Thoracic aorta (tissue), 2 donors: ENCODE measurements around the gene SLC24A1. TPM values are rescaled to one million over a fixed set of nuclear protein-coding genes. Genes with fewer than 3 reads are reported as not detected.

ENCODE experiments used
- ATAC-seq: fragments of 150-250 bp; one replicate; pipeline ENCODE4 v1.8.0; 2017; ENCODE audit warnings: low read depth; ENCODE audit not compliant: insufficient number of reproducible peaks, low FRiP score
- DNase-seq: peaks from one replicate; pipeline ENCODE4 v3.0.0-alpha.2; 2020; ENCODE audit warnings: low spot score
- H3K27ac ChIP-seq, 2 donors: fragments of 200-600 bp; sonication (generic); 1 replicate in 1 of 2; 2 replicates in 1 of 2; pipeline ENCODE4 v1.5.1; 2016; ENCODE audit warnings: mild to moderate bottlenecking in 2 of 2, moderate library complexity in 2 of 2
- H3K27me3 ChIP-seq: fragments of 200-600 bp; sonication (generic); replicated peaks from 2 replicates; pipeline ENCODE4 v1.6.0; 2016; ENCODE audit warnings: mild to moderate bottlenecking; ENCODE audit not compliant: insufficient read depth
- H3K36me3 ChIP-seq: fragments of 200-600 bp; sonication (generic); one replicate; pipeline ENCODE4 v1.5.1; 2016
- H3K4me1 ChIP-seq, 2 donors: fragments of 200-600 bp; sonication (generic); 1 replicate in 1 of 2; 2 replicates in 1 of 2; pipeline versions ENCODE4 v1.5.1 to v1.6.0; 2016; ENCODE audit warnings: low read depth in 2 of 2, mild to moderate bottlenecking in 1 of 2; ENCODE audit not compliant: control insufficient read depth in 1 of 2
- H3K4me3 ChIP-seq: fragments of 200-600 bp; sonication (generic); 2 replicates; pipeline ENCODE4 v1.5.1; 2016; ENCODE audit warnings: mild to moderate bottlenecking
- H3K9me3 ChIP-seq: fragments of 200-600 bp; sonication (generic); 2 replicates; pipeline ENCODE4 v1.5.1; 2016
- total RNA-seq, 2 donors: library from RNA; depleted of rRNA; stranded (reverse); fragments of >200 nt; gene quantifications; one replicate each; pipeline versions ENCODE4 v1.1.0 to v1.2.3, GENCODE V29; 2016
- TF ChIP-seq, protein P1 (sequence below): fragments of 200-600 bp; sonication (generic); IDR thresholded peaks from one replicate; pipeline ENCODE4 v1.5.1; 2019; ENCODE audit warnings: antibody characterized with exemption

Gene SLC24A1
- total RNA-seq, 2 donors from 2014 or later: 6.1 to 7.3 TPM

- TF ChIP-seq, protein P1, sequence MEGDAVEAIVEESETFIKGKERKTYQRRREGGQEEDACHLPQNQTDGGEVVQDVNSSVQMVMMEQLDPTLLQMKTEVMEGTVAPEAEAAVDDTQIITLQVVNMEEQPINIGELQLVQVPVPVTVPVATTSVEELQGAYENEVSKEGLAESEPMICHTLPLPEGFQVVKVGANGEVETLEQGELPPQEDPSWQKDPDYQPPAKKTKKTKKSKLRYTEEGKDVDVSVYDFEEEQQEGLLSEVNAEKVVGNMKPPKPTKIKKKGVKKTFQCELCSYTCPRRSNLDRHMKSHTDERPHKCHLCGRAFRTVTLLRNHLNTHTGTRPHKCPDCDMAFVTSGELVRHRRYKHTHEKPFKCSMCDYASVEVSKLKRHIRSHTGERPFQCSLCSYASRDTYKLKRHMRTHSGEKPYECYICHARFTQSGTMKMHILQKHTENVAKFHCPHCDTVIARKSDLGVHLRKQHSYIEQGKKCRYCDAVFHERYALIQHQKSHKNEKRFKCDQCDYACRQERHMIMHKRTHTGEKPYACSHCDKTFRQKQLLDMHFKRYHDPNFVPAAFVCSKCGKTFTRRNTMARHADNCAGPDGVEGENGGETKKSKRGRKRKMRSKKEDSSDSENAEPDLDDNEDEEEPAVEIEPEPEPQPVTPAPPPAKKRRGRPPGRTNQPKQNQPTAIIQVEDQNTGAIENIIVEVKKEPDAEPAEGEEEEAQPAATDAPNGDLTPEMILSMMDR: no peak
- DNase-seq (no peak), ATAC-seq (no peak)
- Histone ChIP-seq H3K4me1 (no peaks in the 10 kb centered on the region), H3K4me3 (no peak overlapping the region), H3K27me3 (no peaks in the 10 kb centered on the region), H3K27ac (no peak overlapping the region), H3K9me3 (no peaks in the 10 kb centered on the region), H3K36me3 (peaks cover 59% of the 10 kb centered on the region)
Measured at GRCh38 chr15:65595960-65596359, 25.8 kb upstream of the SLC24A1 start.

GRCh38 chr15:65598468-65598867 lies 23.3 kb upstream of the SLC24A1 start:
- ATAC-seq (no peak), DNase-seq (no peak)
- H3K4me1 ChIP-seq: no peaks in the 10 kb centered on the region
- TF ChIP-seq, protein P1: no peak
- peaks cover 52% of the 10 kb centered on the region for H3K36me3 ChIP-seq
- no peak overlapping the region for H3K27ac ChIP-seq
- no peaks in the 10 kb centered on the region for H3K9me3 ChIP-seq
- no peak overlapping the region for H3K4me3 ChIP-seq
- H3K27me3 ChIP-seq: no peaks in the 10 kb centered on the region

- peaks cover 54% of the 10 kb centered on the region for H3K36me3 ChIP-seq
- H3K9me3 ChIP-seq: no peaks in the 10 kb centered on the region
- no peaks in the 10 kb centered on the region for H3K4me1 ChIP-seq
- no peak for ATAC-seq
- TF ChIP-seq, protein P1: no peak
- no peak overlapping the region for H3K27ac ChIP-seq
- no peaks in the 10 kb centered on the region for H3K27me3 ChIP-seq
- H3K4me3 ChIP-seq: no peak overlapping the region
- no peak for DNase-seq
Measured at GRCh38 chr15:65599677-65600076, 22.1 kb upstream of the SLC24A1 start.

DNA sequence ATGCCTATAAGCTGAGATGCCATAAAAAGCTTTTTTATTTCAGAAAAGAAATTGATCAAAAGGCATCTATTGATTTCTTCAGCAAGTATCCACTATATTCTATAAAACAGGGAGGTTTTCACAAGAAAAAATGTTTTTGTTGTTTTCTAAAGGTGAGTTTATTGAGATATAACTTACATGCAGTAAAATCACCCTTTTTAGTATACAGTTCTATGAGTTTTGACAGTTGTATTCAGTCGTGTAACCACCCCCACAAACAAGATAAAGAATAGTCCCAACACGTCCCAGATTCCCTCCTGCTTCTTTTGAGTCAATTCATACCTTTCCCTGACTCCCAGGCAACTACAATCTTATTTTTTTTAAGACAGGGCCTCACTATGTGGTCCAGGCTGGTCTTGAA lies 18.6 kb upstream of the SLC24A1 start:
- Histone ChIP-seq H3K9me3 (no peaks in the 10 kb centered on the region), H3K4me1 (no peaks in the 10 kb centered on the region), H3K27ac (no peak overlapping the region), H3K27me3 (no peaks in the 10 kb centered on the region), H3K4me3 (no peak overlapping the region), H3K36me3 (peaks cover 35% of the 10 kb centered on the region)
- no peak for ATAC-seq
- TF ChIP-seq, protein P1: no peak
- DNase-seq: no peak

- no peaks in the 10 kb centered on the region for H3K4me1 ChIP-seq
- no peak overlapping the region for H3K4me3 ChIP-seq
- no peaks in the 10 kb centered on the region for H3K27me3 ChIP-seq
- H3K36me3 ChIP-seq: peaks cover 32% of the 10 kb centered on the region
- ATAC-seq (no peak), DNase-seq (no peak)
- H3K9me3 ChIP-seq: no peaks in the 10 kb centered on the region
- H3K27ac ChIP-seq: no peak overlapping the region
- TF ChIP-seq, protein P1: no peak
Measured at GRCh38 chr15:65603559-65603958, 18.2 kb upstream of the SLC24A1 start.
